A673 (cell line): ENCODE data around the gene MARK3. TPM values are rescaled to one million over a fixed set of nuclear protein-coding genes. Genes with fewer than 3 reads are reported as not detected.

Source experiments
- BruUV-seq: library from RNA; stranded (reverse); fragments of 400-500 nt; replicated peaks from 2 replicates; lab custom pipeline; 2021; lab: Mats Ljungman, UMichigan
- CTCF ChIA-PET: fragments of 300-600 bp; sonication (Branson Sonifier 250); formaldehyde crosslinking; loops from one replicate; lab custom pipeline; 2022; ENCODE audit warnings: antibody characterized with exemption; lab: Charles Lee
- POLR2A ChIA-PET: fragments of 300-600 bp; sonication (Branson Sonifier 250); formaldehyde crosslinking; loops from one replicate; lab custom pipeline; 2022; ENCODE audit warnings: antibody characterized with exemption; ENCODE audit not compliant: low non-redundant PET; lab: Charles Lee
- DNase-seq: peaks from one replicate; pipeline ENCODE4 v3.0.0-alpha.2; 2015; ENCODE audit warnings: low spot score
- H3K27ac ChIP-seq: fragments of 200-600 bp; sonication (generic); 2 replicates; pipeline ENCODE4 v1.5.1; 2016; ENCODE audit warnings: mixed run types, low read depth, mild to moderate bottlenecking, mixed read lengths, antibody characterized with exemption, low read length; ENCODE audit not compliant: poor library complexity, severe bottlenecking
- H3K27me3 ChIP-seq: fragments of 200-600 bp; sonication (generic); replicated peaks from 2 replicates; pipeline ENCODE4 v1.6.1; 2017; ENCODE audit warnings: mixed run types, low read depth, mild to moderate bottlenecking, mixed read lengths, antibody characterized with exemption, low read length; ENCODE audit not compliant: insufficient read depth, poor library complexity
- H3K36me3 ChIP-seq: fragments of 200-600 bp; sonication (generic); 2 replicates; pipeline ENCODE4 v1.6.1; 2016; ENCODE audit warnings: mixed run types, mild to moderate bottlenecking, mixed read lengths, antibody characterized with exemption, low read length; ENCODE audit not compliant: insufficient read depth, poor library complexity, severe bottlenecking
- H3K4me1 ChIP-seq: fragments of 200-600 bp; sonication (generic); 2 replicates; pipeline ENCODE4 v1.6.1; 2017; ENCODE audit warnings: mixed run types, mild to moderate bottlenecking, mixed read lengths, antibody characterized with exemption, low read length; ENCODE audit not compliant: insufficient read depth, poor library complexity, severe bottlenecking
- H3K4me3 ChIP-seq: fragments of 200-600 bp; sonication (generic); 2 replicates; pipeline ENCODE4 v1.5.1; 2016; ENCODE audit warnings: low read depth, mixed run types, mild to moderate bottlenecking, mixed read lengths, low read length; ENCODE audit not compliant: poor library complexity, severe bottlenecking
- H3K9me3 ChIP-seq: fragments of 200-600 bp; sonication (generic); 2 replicates; pipeline ENCODE4 v1.6.1; 2016; ENCODE audit warnings: mixed run types, low read depth, mild to moderate bottlenecking, mixed read lengths, antibody characterized with exemption, low read length; ENCODE audit not compliant: poor library complexity, severe bottlenecking
- EZH2 ChIP-seq: fragments of 200-600 bp; sonication (generic); IDR thresholded peaks from 2 replicates; pipeline ENCODE4 v1.6.1; 2017; ENCODE audit warnings: borderline replicate concordance, low read depth, mild to moderate bottlenecking, mixed read lengths, antibody characterized with exemption, low read length; ENCODE audit not compliant: poor library complexity, severe bottlenecking
- intact Hi-C: fragments of 100-400 bp; cut with micrococcal nuclease; formaldehyde crosslinking; loops from one replicate; pipeline ENCODE4 v1.10.0; 2022; ENCODE audit not compliant: unreplicated experiment
- total RNA-seq: library from RNA; stranded (reverse); gene quantifications from 2 replicates; pipeline ENCODE4 v1.2.3, GENCODE V29; 2021
- TF ChIP-seq, protein P1 (sequence below): fragments of 300-800, 200-600 bp; sonication (generic); conservative IDR thresholded peaks from 2 replicates; pipeline ENCODE4 v1.5.1; 2017; ENCODE audit warnings: low read depth, mild to moderate bottlenecking, antibody characterized with exemption, low read length, moderate library complexity, mixed read lengths

The MARK3 gene
- total RNA-seq, 1 experiment from 2014 or later: 94.4 TPM

DNA sequence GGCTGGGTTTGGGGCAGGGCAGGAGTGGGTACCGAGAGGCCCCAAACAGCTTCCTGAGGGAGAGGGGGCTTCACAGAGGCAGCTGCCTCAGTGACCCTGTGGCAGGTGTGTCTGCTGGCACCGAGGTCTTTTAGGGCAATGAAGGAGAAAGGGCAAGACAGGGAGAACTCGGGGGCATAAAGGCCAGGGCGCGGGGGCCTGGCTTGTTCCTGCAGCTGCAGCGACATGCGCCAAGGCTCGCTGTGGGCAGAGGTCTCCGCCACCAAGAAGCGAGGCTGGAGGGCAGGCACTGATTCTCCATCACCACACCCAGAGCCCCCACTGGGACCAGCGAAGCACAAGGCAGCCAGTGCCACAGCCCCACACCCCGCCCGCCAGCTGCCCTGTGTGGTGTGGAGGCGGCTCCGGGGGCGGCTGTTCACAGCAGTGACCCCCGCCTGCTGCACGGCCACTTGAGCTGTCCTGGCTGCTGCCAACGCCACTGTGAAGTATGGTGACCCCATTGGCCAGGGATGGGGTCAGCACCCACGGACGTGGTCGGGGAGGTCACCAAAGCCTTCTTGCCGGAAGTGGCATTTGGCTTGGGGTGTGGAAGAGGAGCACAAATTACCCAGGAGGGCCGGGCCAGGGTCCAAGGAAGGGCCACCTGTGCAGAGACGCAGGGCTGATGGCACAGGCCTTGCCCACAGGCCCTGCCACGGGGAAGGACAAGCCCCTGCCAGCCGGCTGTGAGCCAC is 160.9 kb downstream of the MARK3 start:
- TF ChIP-seq, protein P1, sequence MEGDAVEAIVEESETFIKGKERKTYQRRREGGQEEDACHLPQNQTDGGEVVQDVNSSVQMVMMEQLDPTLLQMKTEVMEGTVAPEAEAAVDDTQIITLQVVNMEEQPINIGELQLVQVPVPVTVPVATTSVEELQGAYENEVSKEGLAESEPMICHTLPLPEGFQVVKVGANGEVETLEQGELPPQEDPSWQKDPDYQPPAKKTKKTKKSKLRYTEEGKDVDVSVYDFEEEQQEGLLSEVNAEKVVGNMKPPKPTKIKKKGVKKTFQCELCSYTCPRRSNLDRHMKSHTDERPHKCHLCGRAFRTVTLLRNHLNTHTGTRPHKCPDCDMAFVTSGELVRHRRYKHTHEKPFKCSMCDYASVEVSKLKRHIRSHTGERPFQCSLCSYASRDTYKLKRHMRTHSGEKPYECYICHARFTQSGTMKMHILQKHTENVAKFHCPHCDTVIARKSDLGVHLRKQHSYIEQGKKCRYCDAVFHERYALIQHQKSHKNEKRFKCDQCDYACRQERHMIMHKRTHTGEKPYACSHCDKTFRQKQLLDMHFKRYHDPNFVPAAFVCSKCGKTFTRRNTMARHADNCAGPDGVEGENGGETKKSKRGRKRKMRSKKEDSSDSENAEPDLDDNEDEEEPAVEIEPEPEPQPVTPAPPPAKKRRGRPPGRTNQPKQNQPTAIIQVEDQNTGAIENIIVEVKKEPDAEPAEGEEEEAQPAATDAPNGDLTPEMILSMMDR: no peak
- no peak for TF ChIP-seq EZH2
- Histone ChIP-seq H3K9me3 (no peaks in the 10 kb centered on the region), H3K4me3 (no peak overlapping the region), H3K4me1 (peaks cover 31% of the 10 kb centered on the region), H3K36me3 (no peaks in the 10 kb centered on the region), H3K27me3 (no peaks in the 10 kb centered on the region), H3K27ac (no peak overlapping the region)
- no TSS peak for BruUV-seq
- POLR2A ChIA-PET: no interaction called here
- intact Hi-C loops: loop anchor here (1.0 to 5.0 kb wide), 2 partner anchors 28 to 44 kb away; no protein-coding TSS in a partner anchor
- CTCF ChIA-PET: interaction anchor here (0.6 to 2.3 kb wide), 3 partner anchors 28 to 478 kb away, joined by 4 to 8 read pairs (median 5); no protein-coding TSS in a partner anchor
- DNase-seq: no peak

DNA sequence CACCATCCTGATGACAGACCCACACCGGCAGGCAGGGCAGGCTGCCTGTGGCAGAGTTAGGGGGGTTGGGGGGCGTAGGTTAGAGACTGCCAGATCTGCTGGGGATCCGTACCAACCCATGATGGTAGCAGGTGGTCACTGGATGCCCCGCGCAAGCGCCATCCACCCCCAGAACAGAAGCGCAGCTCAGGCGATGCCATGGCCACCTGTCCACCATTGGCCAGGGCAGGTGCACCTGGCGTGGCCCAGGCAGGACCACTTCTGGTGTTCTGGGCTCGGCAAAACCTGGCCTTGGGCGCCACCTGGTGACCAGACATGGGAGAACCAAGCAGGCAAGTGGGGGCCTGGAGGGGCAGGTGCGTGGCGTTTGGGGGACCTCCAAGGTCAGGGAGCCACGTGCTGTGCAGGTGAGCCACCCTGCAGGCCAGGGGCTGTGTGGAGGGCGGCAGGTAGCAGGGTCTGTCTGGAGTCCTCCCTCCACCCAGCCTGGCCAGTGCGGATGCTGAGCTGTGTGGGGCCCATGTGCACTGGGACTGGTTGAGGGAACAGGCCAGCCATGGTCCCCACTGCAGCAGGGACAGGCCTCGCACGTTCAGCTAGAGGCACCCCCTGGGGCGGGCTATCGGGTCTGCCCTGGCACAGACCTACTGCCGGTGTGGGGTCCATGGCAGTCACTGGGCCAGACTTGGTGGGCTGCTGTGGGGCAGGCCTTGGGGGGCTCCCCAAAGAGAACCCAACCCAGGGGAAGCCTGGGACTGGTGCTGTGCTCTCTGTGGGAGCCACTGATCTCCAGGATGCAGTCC is 161.6 kb downstream of the MARK3 start:
- peak; percentile 64 for DNase-seq
- ChIA-PET CTCF (interaction anchor here (0.6 to 2.3 kb wide), 5 partner anchors 10 to 383 kb away, joined by 3 to 9 read pairs (median 5); no protein-coding TSS in a partner anchor), POLR2A (no interaction called here)
- intact Hi-C loops: loop anchor here (1.0 to 5.0 kb wide), 2 partner anchors 29 to 45 kb away; no protein-coding TSS in a partner anchor
- Histone ChIP-seq H3K9me3 (no peaks in the 10 kb centered on the region), H3K4me3 (no peak overlapping the region), H3K27me3 (no peaks in the 10 kb centered on the region), H3K36me3 (no peaks in the 10 kb centered on the region), H3K4me1 (peaks cover 30% of the 10 kb centered on the region), H3K27ac (no peak overlapping the region)
- no peak for TF ChIP-seq EZH2
- TF ChIP-seq, protein P1: peak; percentile 99
- BruUV-seq: no TSS peak

DNA sequence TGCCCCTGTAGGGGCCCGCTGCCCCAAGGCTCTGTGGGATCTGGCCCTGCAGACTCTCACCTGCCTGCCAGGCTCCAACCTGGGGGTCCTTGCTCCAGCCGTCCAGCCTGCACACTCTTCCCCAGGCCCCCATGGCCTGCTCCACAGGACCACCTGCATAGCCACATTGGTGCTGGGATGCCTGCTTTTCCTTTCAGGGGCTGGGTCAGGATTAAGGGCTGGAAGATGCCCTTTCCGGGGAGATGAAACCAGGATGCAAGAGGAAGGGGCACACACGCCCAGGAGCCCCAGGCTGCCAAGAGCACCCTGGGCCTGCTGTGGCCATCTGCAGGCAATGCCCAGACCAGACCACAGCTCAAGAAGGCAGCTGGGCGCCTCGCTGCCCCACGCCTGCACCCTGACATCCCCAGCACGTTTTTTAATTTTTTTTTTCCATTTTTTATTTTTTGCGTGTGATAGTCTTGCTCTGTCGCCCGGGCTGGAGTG is 162.3 kb downstream of the MARK3 start:
- ChIA-PET POLR2A (no interaction called here), CTCF (interaction anchor here (0.6 to 1.2 kb wide), 5 partner anchors 10 to 382 kb away, joined by 3 to 9 read pairs (median 3); no protein-coding TSS in a partner anchor)
- Histone ChIP-seq H3K27me3 (no peaks in the 10 kb centered on the region), H3K4me3 (no peak overlapping the region), H3K27ac (no peak overlapping the region), H3K9me3 (no peaks in the 10 kb centered on the region), H3K36me3 (no peaks in the 10 kb centered on the region), H3K4me1 (peaks cover 27% of the 10 kb centered on the region)
- DNase-seq: no peak
- intact Hi-C loops: loop anchor here (5.0 kb wide), 1 partner anchor 45 kb away; no protein-coding TSS in a partner anchor
- no TSS peak for BruUV-seq
- TF ChIP-seq, protein P1: no peak
- no peak for TF ChIP-seq EZH2
